HepG2 (cell line): ENCODE measurements around the gene TEDC2. TPM values are rescaled to one million over a fixed set of nuclear protein-coding genes. Genes with fewer than 3 reads are reported as not detected.

Experiments used
- IKZF1 ChIP-seq: fragments of 450-650 bp; IDR thresholded peaks from 2 replicates; pipeline ENCODE4 v1.7.1; 2016
- JARID2 ChIP-seq: sonication (generic); formaldehyde crosslinking; IDR thresholded peaks from 2 replicates; pipeline ENCODE4 v1.8.1; 2023; ENCODE audit warnings: missing genetic modification reagents, inconsistent platforms; ENCODE audit not compliant: insufficient replicate concordance
- LRRFIP1 ChIP-seq: sonication (generic); formaldehyde crosslinking; conservative IDR thresholded peaks from 2 replicates; pipeline ENCODE4 v1.4.0; 2020; ENCODE audit warnings: missing genetic modification reagents
- MBD4 ChIP-seq: IDR thresholded peaks from 2 replicates; pipeline ENCODE4 v1.6.1; 2012; ENCODE audit warnings: low read length, inconsistent platforms, borderline replicate concordance
- MED1 ChIP-seq: sonication (generic); formaldehyde crosslinking; IDR thresholded peaks from 2 replicates; pipeline ENCODE4 v1.4.0; 2020; ENCODE audit warnings: missing genetic modification reagents
- MTF2 ChIP-seq: sonication (generic); formaldehyde crosslinking; IDR thresholded peaks from 2 replicates; pipeline ENCODE4 v1.5.0; 2020; ENCODE audit warnings: missing genetic modification reagents, borderline replicate concordance
- MXD4 ChIP-seq: IDR thresholded peaks from 2 replicates; pipeline ENCODE4 v1.6.1; 2016; ENCODE audit warnings: mild to moderate bottlenecking, missing biosample characterization, missing genetic modification reagents
- NKX3-1 ChIP-seq: sonication (generic); formaldehyde crosslinking; IDR thresholded peaks from 2 replicates; pipeline ENCODE4 v1.5.0; 2020; ENCODE audit warnings: missing genetic modification reagents
- REL ChIP-seq: sonication (generic); formaldehyde crosslinking; conservative IDR thresholded peaks from 2 replicates; pipeline ENCODE4 v1.8.0; 2022; ENCODE audit warnings: mild to moderate bottlenecking, missing genetic modification reagents, moderate library complexity
- SALL2 ChIP-seq: sonication (generic); formaldehyde crosslinking; IDR thresholded peaks from 2 replicates; pipeline ENCODE4 v1.8.1; 2023; ENCODE audit warnings: mild to moderate bottlenecking, missing genetic modification reagents, inconsistent platforms
- SMAD3 ChIP-seq: sonication (generic); formaldehyde crosslinking; IDR thresholded peaks from 2 replicates; pipeline ENCODE4 v1.4.0; 2020; ENCODE audit warnings: missing genetic modification reagents
- THYN1 ChIP-seq: sonication (generic); formaldehyde crosslinking; IDR thresholded peaks from 2 replicates; pipeline ENCODE4 v1.8.1; 2023; ENCODE audit warnings: low read depth, mild to moderate bottlenecking, moderate library complexity, missing genetic modification reagents, borderline replicate concordance
- ZBTB2 ChIP-seq: sonication (generic); formaldehyde crosslinking; IDR thresholded peaks from 2 replicates; pipeline ENCODE4 v1.8.0; 2022; ENCODE audit warnings: low read depth, missing genetic modification reagents
- ZNF207 ChIP-seq: fragments of 450-650 bp; IDR thresholded peaks from 2 replicates; pipeline ENCODE4 v1.6.1; 2016; ENCODE audit warnings: antibody characterized with exemption, borderline replicate concordance
- polyA plus RNA-seq, 8 experiments: library from polyadenylated mRNA; depleted of rRNA in 3 of 8; stranded (reverse) in 7 of 8; unstranded in 1 of 8; fragments of >200 nt; fragmentation: Illumina TruSeq in 4 of 8; extraction: Trizol in 4 of 8; gene quantifications; 2 replicates each; pipeline versions ENCODE4 v1.2.1 to v1.2.3, GENCODE V29; 2011 to 2016; ENCODE audit warnings: low read depth in 4 of 8, missing spikeins in 1 of 8, mixed read lengths in 1 of 8; ENCODE audit not compliant: insufficient read depth in 1 of 8
- total RNA-seq, 5 experiments: library from RNA; depleted of rRNA; stranded (reverse); fragments of >200 nt; fragmentation: Illumina TruSeq; extraction: Trizol; gene quantifications; 2 replicates each; pipeline ENCODE4 v1.2.3, GENCODE V29; 2016; ENCODE audit warnings: low read depth in 1 of 5
- TF ChIP-seq, protein P1 (sequence below): sonication (generic); formaldehyde crosslinking; IDR thresholded peaks from 2 replicates; pipeline ENCODE4 v1.4.0; 2020; ENCODE audit warnings: missing genetic modification reagents, mild to moderate bottlenecking, borderline replicate concordance
- TF ChIP-seq, protein P2 (sequence below): sonication (generic); formaldehyde crosslinking; IDR thresholded peaks from 2 replicates; pipeline ENCODE4 v1.9.0; 2021; ENCODE audit warnings: mild to moderate bottlenecking, missing genetic modification reagents

TEDC2 gene
- total and polyA plus RNA-seq, 2 of the 13 experiments (the other 11 are each of a cell fraction or from before 2014, with no cell fraction given) = 6.2 to 24.4 TPM

DNA sequence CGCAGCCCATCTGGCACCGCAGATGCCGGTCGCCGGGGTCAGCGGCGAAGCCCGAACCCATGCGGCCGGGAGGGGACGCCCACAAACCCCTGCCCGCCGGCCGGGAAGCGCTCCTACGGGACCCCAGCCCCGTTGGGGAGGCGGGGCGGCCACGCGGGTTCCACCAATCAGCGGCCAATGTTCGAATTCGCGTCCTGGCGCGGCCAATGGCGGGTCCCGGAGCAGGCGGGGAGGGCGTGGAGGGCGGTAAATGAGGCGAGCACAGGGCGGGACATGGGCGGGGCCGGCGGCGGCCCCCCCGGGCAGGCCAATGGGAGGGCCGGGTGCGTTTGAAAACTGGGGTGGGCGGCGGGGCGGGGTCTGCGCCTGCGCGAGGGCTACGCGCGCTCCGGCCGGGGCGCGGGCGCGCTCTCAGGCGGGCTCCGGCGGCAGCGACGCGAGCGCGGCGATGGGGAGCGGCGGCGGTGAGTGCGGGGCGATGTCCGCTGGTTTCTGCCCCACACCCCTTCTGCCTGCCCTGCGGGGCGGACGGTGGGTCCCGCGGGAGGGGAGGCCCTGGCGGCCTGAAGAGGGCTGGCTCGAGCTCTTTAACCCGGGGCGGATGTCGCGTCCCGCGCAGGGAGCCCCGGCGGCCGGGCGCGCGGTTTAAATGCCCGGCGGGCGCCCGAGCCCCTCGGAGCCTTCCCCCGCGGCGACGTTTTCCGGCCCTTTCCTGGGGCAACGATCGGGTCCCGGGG lies 30.7 kb upstream of the TEDC2 start, which contains the start of gene CCNF (continued):
- TF ChIP-seq JARID2 (CRISPR knock-in tag) = no peak
- TF ChIP-seq SMAD3 (CRISPR knock-in tag) = no peak
- peak; percentile 47; the same call in 1 of the 2 replicates for TF ChIP-seq MTF2 (CRISPR knock-in tag)
- TF ChIP-seq SALL2 (CRISPR knock-in tag) = no peak
- TF ChIP-seq MED1 (CRISPR knock-in tag) = no peak
- TF ChIP-seq, protein P1, sequence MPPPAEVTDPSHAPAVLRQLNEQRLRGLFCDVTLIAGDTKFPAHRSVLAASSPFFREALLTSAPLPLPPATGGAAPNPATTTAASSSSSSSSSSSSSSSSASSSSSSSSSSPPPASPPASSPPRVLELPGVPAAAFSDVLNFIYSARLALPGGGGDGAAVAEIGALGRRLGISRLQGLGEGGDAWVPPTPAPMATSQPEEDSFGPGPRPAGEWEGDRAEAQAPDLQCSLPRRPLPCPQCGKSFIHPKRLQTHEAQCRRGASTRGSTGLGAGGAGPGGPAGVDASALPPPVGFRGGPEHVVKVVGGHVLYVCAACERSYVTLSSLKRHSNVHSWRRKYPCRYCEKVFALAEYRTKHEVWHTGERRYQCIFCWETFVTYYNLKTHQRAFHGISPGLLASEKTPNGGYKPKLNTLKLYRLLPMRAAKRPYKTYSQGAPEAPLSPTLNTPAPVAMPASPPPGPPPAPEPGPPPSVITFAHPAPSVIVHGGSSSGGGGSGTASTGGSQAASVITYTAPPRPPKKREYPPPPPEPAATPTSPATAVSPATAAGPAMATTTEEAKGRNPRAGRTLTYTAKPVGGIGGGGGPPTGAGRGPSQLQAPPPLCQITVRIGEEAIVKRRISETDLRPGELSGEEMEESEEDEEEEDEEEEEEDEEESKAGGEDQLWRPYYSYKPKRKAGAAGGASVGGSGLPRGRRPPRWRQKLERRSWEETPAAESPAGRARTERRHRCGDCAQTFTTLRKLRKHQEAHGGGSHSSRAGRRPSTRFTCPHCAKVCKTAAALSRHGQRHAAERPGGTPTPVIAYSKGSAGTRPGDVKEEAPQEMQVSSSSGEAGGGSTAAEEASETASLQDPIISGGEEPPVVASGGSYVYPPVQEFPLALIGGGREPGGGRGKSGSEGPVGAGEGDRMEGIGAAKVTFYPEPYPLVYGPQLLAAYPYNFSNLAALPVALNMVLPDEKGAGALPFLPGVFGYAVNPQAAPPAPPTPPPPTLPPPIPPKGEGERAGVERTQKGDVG (CRISPR knock-in tag) = no peak
- TF ChIP-seq ZNF207 = no peak
- TF ChIP-seq MXD4 (CRISPR knock-in tag) = no peak
- no peak; the same call in 1 of the 2 replicates for TF ChIP-seq ZBTB2 (CRISPR knock-in tag)
- TF ChIP-seq, protein P2, sequence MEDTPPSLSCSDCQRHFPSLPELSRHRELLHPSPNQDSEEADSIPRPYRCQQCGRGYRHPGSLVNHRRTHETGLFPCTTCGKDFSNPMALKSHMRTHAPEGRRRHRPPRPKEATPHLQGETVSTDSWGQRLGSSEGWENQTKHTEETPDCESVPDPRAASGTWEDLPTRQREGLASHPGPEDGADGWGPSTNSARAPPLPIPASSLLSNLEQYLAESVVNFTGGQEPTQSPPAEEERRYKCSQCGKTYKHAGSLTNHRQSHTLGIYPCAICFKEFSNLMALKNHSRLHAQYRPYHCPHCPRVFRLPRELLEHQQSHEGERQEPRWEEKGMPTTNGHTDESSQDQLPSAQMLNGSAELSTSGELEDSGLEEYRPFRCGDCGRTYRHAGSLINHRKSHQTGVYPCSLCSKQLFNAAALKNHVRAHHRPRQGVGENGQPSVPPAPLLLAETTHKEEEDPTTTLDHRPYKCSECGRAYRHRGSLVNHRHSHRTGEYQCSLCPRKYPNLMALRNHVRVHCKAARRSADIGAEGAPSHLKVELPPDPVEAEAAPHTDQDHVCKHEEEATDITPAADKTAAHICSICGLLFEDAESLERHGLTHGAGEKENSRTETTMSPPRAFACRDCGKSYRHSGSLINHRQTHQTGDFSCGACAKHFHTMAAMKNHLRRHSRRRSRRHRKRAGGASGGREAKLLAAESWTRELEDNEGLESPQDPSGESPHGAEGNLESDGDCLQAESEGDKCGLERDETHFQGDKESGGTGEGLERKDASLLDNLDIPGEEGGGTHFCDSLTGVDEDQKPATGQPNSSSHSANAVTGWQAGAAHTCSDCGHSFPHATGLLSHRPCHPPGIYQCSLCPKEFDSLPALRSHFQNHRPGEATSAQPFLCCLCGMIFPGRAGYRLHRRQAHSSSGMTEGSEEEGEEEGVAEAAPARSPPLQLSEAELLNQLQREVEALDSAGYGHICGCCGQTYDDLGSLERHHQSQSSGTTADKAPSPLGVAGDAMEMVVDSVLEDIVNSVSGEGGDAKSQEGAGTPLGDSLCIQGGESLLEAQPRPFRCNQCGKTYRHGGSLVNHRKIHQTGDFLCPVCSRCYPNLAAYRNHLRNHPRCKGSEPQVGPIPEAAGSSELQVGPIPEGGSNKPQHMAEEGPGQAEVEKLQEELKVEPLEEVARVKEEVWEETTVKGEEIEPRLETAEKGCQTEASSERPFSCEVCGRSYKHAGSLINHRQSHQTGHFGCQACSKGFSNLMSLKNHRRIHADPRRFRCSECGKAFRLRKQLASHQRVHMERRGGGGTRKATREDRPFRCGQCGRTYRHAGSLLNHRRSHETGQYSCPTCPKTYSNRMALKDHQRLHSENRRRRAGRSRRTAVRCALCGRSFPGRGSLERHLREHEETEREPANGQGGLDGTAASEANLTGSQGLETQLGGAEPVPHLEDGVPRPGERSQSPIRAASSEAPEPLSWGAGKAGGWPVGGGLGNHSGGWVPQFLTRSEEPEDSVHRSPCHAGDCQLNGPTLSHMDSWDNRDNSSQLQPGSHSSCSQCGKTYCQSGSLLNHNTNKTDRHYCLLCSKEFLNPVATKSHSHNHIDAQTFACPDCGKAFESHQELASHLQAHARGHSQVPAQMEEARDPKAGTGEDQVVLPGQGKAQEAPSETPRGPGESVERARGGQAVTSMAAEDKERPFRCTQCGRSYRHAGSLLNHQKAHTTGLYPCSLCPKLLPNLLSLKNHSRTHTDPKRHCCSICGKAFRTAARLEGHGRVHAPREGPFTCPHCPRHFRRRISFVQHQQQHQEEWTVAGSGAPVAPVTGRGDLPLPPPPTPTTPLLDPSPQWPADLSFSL (CRISPR knock-in tag) = no peak
- TF ChIP-seq MBD4 = no peak
- no peak for TF ChIP-seq LRRFIP1 (CRISPR knock-in tag)
- no peak; the same call in 1 of the 2 replicates for TF ChIP-seq NKX3-1 (CRISPR knock-in tag)
- no peak for TF ChIP-seq REL (CRISPR knock-in tag)
- TF ChIP-seq IKZF1 = no peak
- no peak for TF ChIP-seq THYN1 (CRISPR knock-in tag)
